HG03064 (cell line): ENCODE data around the gene SYNJ2.

Experiments
- ATAC-seq: cut with Tn5 transposase; IDR thresholded peaks from one replicate; pipeline ENCODE4 v1.9.1; 2021; ENCODE audit warnings: low read depth; ENCODE audit not compliant: unreplicated experiment

The SYNJ2 gene

GRCh38 chr6:158109748-158110147 lies 128.1 kb downstream of the SYNJ2 start:
- no peak for ATAC-seq

GRCh38 chr6:158110986-158111385 lies 129.3 kb downstream of the SYNJ2 start:
- ATAC-seq, result no peak

GRCh38 chr6:158111987-158112386 lies 130.3 kb downstream of the SYNJ2 start:
- ATAC-seq, result no peak

- no peak for ATAC-seq
Observed at GRCh38 chr6:158113802-158114201, 132.1 kb downstream of the SYNJ2 start.

GRCh38 chr6:158115102-158115501 lies 133.4 kb downstream of the SYNJ2 start:
- ATAC-seq, result no peak

- no peak for ATAC-seq
Observed at GRCh38 chr6:158115508-158115907, 133.8 kb downstream of the SYNJ2 start.

- ATAC-seq, result no peak
Observed at GRCh38 chr6:158118886-158119285, 137.2 kb downstream of the SYNJ2 start.

- ATAC-seq, result no peak
Observed at GRCh38 chr6:158121335-158121734, 139.7 kb downstream of the SYNJ2 start.

- no peak for ATAC-seq
Observed at GRCh38 chr6:158122048-158122447, 140.4 kb downstream of the SYNJ2 start.

- no peak for ATAC-seq
Observed at GRCh38 chr6:158124288-158124687, 142.6 kb downstream of the SYNJ2 start.

GRCh38 chr6:158125271-158125670 lies 143.6 kb downstream of the SYNJ2 start:
- no peak for ATAC-seq

GRCh38 chr6:158131926-158132325 lies 150.3 kb downstream of the SYNJ2 start:
- no peak for ATAC-seq

- no peak for ATAC-seq
Observed at GRCh38 chr6:158142789-158143188, 161.1 kb downstream of the SYNJ2 start.

- no peak for ATAC-seq
Observed at GRCh38 chr6:158143700-158144099, 162.0 kb downstream of the SYNJ2 start.
